Fibroblast of pulmonary artery (primary cell): ENCODE measurements around the gene TTC27.

ENCODE experiments used
- DNase-seq: peaks from one replicate; pipeline ENCODE4 v3.0.0-alpha.2; 2010; ENCODE audit warnings: low read depth
- H3K4me3 ChIP-seq: replicated peaks from 2 replicates; pipeline ENCODE4 v1.5.1; 2011; ENCODE audit warnings: low read depth, mild to moderate bottlenecking, control low read depth, low read length, moderate library complexity
- CTCF ChIP-seq: IDR thresholded peaks from 2 replicates; pipeline ENCODE4 v1.5.1; 2011; ENCODE audit warnings: mild to moderate bottlenecking, control low read depth, low read length, inconsistent platforms; ENCODE audit errors: missing control alignments

TTC27 gene

GRCh38 chr2:32852856-32853255, 225.0 kb downstream of the TTC27 start:
- no peak for DNase-seq
- no peak for TF ChIP-seq CTCF
- no peak overlapping the region for H3K4me3 ChIP-seq

GRCh38 chr2:32856891-32857290, 229.0 kb downstream of the TTC27 start:
- TF ChIP-seq CTCF, result no peak

GRCh38 chr2:32858713-32859112, 230.9 kb downstream of the TTC27 start:
- H3K4me3 ChIP-seq, result no peak overlapping the region
- DNase-seq, result no peak
- TF ChIP-seq CTCF, result no peak

More at GRCh38 chr2:32856891-32857290, 229.0 kb downstream of the TTC27 start:
- no peak overlapping the region for H3K4me3 ChIP-seq
- DNase-seq, result no peak

GRCh38 chr2:32860385-32860784, 232.5 kb downstream of the TTC27 start:
- H3K4me3 ChIP-seq, result no peak overlapping the region
- DNase-seq, result no peak
- no peak for TF ChIP-seq CTCF

GRCh38 chr2:32862269-32863055, 234.6 kb downstream of the TTC27 start:
- no peak for TF ChIP-seq CTCF
- H3K4me3 ChIP-seq, result no peak overlapping the region
- DNase-seq, result no peak

- TF ChIP-seq CTCF, result no peak
- DNase-seq, result no peak
- no peak overlapping the region for H3K4me3 ChIP-seq
Measured at GRCh38 chr2:32863326-32863725, 235.5 kb downstream of the TTC27 start.

GRCh38 chr2:32863803-32864202, 236.0 kb downstream of the TTC27 start:
- TF ChIP-seq CTCF, result no peak
- no peak overlapping the region for H3K4me3 ChIP-seq
- DNase-seq, result no peak
